ENCODE measurements around the gene CDH19. TPM values are rescaled to one million over a fixed set of nuclear protein-coding genes. Genes with fewer than 3 reads are reported as not detected.

CDH19 gene
- total RNA-seq, 1 experiment from 2014 or later, result not detected

GRCh38 chr18:66599190-66599589 is 4.7 kb downstream of the CDH19 start:
- no peak for TF ChIP-seq CTCF (IDR thresholded peaks at IDR 0.05; ENCODE audit: unreplicated experiment)
- DNase-seq (ENCODE audit: unreplicated experiment), result no peak
- H3K27ac Mint-ChIP-seq (ENCODE audit: low read depth, unreplicated experiment), result no peak overlapping the region
- intact Hi-C loops (cut with micrococcal nuclease), result no loop called here
- H3K4me3 Mint-ChIP-seq (ENCODE audit: unreplicated experiment), result no peak overlapping the region
- CTCF ChIA-PET, result interaction anchor here (0.6 to 0.7 kb wide), 2 partner anchors 52 to 183 kb away, joined by 4 to 6 read pairs; no protein-coding TSS in a partner anchor
- no peaks in the 10 kb centered on the region for H3K36me3 Mint-ChIP-seq (ENCODE audit: insufficient read depth, unreplicated experiment)
- H3K4me1 Mint-ChIP-seq (ENCODE audit: insufficient read depth, unreplicated experiment), result no peaks in the 10 kb centered on the region
- BruUV-seq (replicated peaks), result no TSS peak
- peaks cover 11% of the 10 kb centered on the region for H3K27me3 Mint-ChIP-seq (ENCODE audit: insufficient read depth, unreplicated experiment)
- POLR2A ChIA-PET, result no interaction called here
- H3K9me3 Mint-ChIP-seq (ENCODE audit: unreplicated experiment), result peaks cover 7% of the 10 kb centered on the region

DNA sequence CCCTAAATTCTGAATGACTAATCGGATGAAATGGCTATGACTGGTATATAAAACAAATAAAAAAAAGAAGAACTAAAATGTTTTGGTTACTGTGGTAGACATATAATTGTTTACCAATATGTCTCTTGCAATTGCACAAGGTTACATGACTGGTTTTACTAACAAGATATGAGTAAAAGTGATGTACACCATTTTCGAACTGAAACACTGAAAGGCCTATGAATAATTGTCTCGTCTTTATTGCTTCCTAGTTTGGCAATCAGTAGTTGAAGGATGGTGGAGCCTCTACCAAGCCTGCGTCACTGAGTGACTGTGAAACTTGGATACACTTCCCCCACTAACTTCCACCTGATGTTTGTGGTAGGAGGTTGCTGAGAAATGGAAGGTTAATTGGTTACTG is 16.5 kb downstream of the CDH19 start:
- intact Hi-C loops (cut with micrococcal nuclease), result no loop called here

DNA sequence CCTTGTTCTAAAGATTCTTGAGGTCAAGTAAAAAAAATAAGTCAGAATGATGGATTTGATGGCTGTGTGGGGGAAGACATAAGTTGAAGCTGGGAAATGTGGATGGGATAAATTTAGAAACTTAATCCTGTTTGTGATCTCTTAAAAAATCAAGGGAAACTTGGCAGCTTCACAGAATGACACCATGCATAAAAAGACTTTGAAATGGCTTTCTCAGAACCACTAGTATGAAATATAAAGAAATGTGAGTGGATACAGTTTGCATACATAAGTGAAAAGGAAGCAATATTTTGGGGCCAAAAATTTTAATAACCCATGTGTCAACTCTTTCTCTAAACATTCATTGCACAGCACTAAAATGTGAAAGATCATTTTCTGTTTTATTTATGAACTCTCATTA is 21.7 kb downstream of the CDH19 start:
- Mint-ChIP-seq H3K27ac (ENCODE audit: low read depth, unreplicated experiment) (no peak overlapping the region), H3K9me3 (ENCODE audit: unreplicated experiment) (no peaks in the 10 kb centered on the region), H3K4me3 (ENCODE audit: unreplicated experiment) (no peak overlapping the region), H3K4me1 (ENCODE audit: insufficient read depth, unreplicated experiment) (no peaks in the 10 kb centered on the region), H3K27me3 (ENCODE audit: insufficient read depth, unreplicated experiment) (peaks cover 21% of the 10 kb centered on the region), H3K36me3 (ENCODE audit: insufficient read depth, unreplicated experiment) (no peaks in the 10 kb centered on the region)
- CTCF ChIA-PET, result no interaction called here
- TF ChIP-seq CTCF (IDR thresholded peaks at IDR 0.05; ENCODE audit: unreplicated experiment), result no peak
- BruUV-seq (replicated peaks), result no TSS peak
- intact Hi-C loops (cut with micrococcal nuclease), result no loop called here
- POLR2A ChIA-PET, result no interaction called here
- no peak for DNase-seq (ENCODE audit: unreplicated experiment)

More for the DNA sequence above, 16.5 kb downstream of the CDH19 start:
- no peaks in the 10 kb centered on the region for H3K9me3 Mint-ChIP-seq (ENCODE audit: unreplicated experiment)
- no peak overlapping the region for H3K27ac Mint-ChIP-seq (ENCODE audit: low read depth, unreplicated experiment)
- BruUV-seq (replicated peaks), result no TSS peak
- TF ChIP-seq CTCF (IDR thresholded peaks at IDR 0.05; ENCODE audit: unreplicated experiment), result no peak
- peak; percentile 2 for DNase-seq (ENCODE audit: unreplicated experiment)
- H3K27me3 Mint-ChIP-seq (ENCODE audit: insufficient read depth, unreplicated experiment), result no peaks in the 10 kb centered on the region
- no peak overlapping the region for H3K4me3 Mint-ChIP-seq (ENCODE audit: unreplicated experiment)
- no peaks in the 10 kb centered on the region for H3K4me1 Mint-ChIP-seq (ENCODE audit: insufficient read depth, unreplicated experiment)
- no peaks in the 10 kb centered on the region for H3K36me3 Mint-ChIP-seq (ENCODE audit: insufficient read depth, unreplicated experiment)
- POLR2A ChIA-PET, result interaction anchor here (0.6 kb wide), 1 partner anchor 769 kb away, joined by 3 read pairs; no protein-coding TSS in a partner anchor
- CTCF ChIA-PET, result no interaction called here

- POLR2A ChIA-PET, result no interaction called here
- no peak for DNase-seq (ENCODE audit: unreplicated experiment)
- intact Hi-C loops (cut with micrococcal nuclease), result no loop called here
- Mint-ChIP-seq H3K27ac (ENCODE audit: low read depth, unreplicated experiment) (no peak overlapping the region), H3K36me3 (ENCODE audit: insufficient read depth, unreplicated experiment) (no peaks in the 10 kb centered on the region), H3K4me3 (ENCODE audit: unreplicated experiment) (no peak overlapping the region), H3K4me1 (ENCODE audit: insufficient read depth, unreplicated experiment) (no peaks in the 10 kb centered on the region), H3K9me3 (ENCODE audit: unreplicated experiment) (no peaks in the 10 kb centered on the region), H3K27me3 (ENCODE audit: insufficient read depth, unreplicated experiment) (peaks cover 62% of the 10 kb centered on the region)
- BruUV-seq (replicated peaks), result no TSS peak
- CTCF ChIA-PET, result interaction anchor here (0.6 kb wide), 1 partner anchor 173 kb away, joined by 3 read pairs; no protein-coding TSS in a partner anchor
- no peak for TF ChIP-seq CTCF (IDR thresholded peaks at IDR 0.05; ENCODE audit: unreplicated experiment)
Observed at GRCh38 chr18:66575263-66575662, 28.6 kb downstream of the CDH19 start.
